ENCODE results near the gene FLOT1.
A peak's percentile ranks its signal among the peaks of the same experiment; 100 is the strongest.

FLOT1 gene

GRCh38 chr6:30738532-30738931 lies 4.0 kb downstream of the FLOT1 start:
- Histone ChIP-seq H3K36me3 (ENCODE audit: control insufficient read depth, insufficient read depth, low read length) (peaks cover 12% of the 10 kb centered on the region), H3K4me3 (replicated peaks; ENCODE audit: low read depth, low read length) (no peak overlapping the region), H3K27me3 (replicated peaks; ENCODE audit: control insufficient read depth, insufficient read depth, low read length) (no peaks in the 10 kb centered on the region)
- no peak for DNase-seq (ENCODE audit: extremely low read depth, insufficient read length)
- TF ChIP-seq CTCF (IDR thresholded peaks at IDR 0.05; ENCODE audit: insufficient read depth, low read length, poor library complexity, severe bottlenecking) = no peak

- no peak for TF ChIP-seq CTCF (IDR thresholded peaks at IDR 0.05; ENCODE audit: insufficient read depth, low read length, poor library complexity, severe bottlenecking)
- Histone ChIP-seq H3K4me3 (replicated peaks; ENCODE audit: low read depth, low read length) (no peak overlapping the region), H3K27me3 (replicated peaks; ENCODE audit: control insufficient read depth, insufficient read depth, low read length) (no peaks in the 10 kb centered on the region), H3K36me3 (ENCODE audit: control insufficient read depth, insufficient read depth, low read length) (peaks cover 14% of the 10 kb centered on the region)
- DNase-seq (ENCODE audit: extremely low read depth, insufficient read length) = peak; percentile 65
Observed at GRCh38 chr6:30735668-30736314, 6.7 kb downstream of the FLOT1 start.

- no peak for DNase-seq (ENCODE audit: extremely low read depth, insufficient read length)
- no peak for TF ChIP-seq CTCF (IDR thresholded peaks at IDR 0.05; ENCODE audit: insufficient read depth, low read length, poor library complexity, severe bottlenecking)
- H3K4me3 ChIP-seq (replicated peaks; ENCODE audit: low read depth, low read length) = no peak overlapping the region
- no peaks in the 10 kb centered on the region for H3K27me3 ChIP-seq (replicated peaks; ENCODE audit: control insufficient read depth, insufficient read depth, low read length)
- peaks cover 14% of the 10 kb centered on the region for H3K36me3 ChIP-seq (ENCODE audit: control insufficient read depth, insufficient read depth, low read length)
Observed at GRCh38 chr6:30732237-30732943, 10.1 kb downstream of the FLOT1 start.

- peak; percentile 87 for DNase-seq (ENCODE audit: extremely low read depth, insufficient read length)
- Histone ChIP-seq H3K36me3 (ENCODE audit: control insufficient read depth, insufficient read depth, low read length) (peaks cover 17% of the 10 kb centered on the region), H3K27me3 (replicated peaks; ENCODE audit: control insufficient read depth, insufficient read depth, low read length) (no peaks in the 10 kb centered on the region), H3K4me3 (replicated peaks; ENCODE audit: low read depth, low read length) (no peak overlapping the region)
- peak; percentile 88 for TF ChIP-seq CTCF (IDR thresholded peaks at IDR 0.05; ENCODE audit: insufficient read depth, low read length, poor library complexity, severe bottlenecking)
Observed at GRCh38 chr6:30730601-30731435, 11.7 kb downstream of the FLOT1 start.

- no peak for DNase-seq (ENCODE audit: extremely low read depth, insufficient read length)
- Histone ChIP-seq H3K36me3 (ENCODE audit: control insufficient read depth, insufficient read depth, low read length) (peaks cover 36% of the 10 kb centered on the region), H3K4me3 (replicated peaks; ENCODE audit: low read depth, low read length) (no peak overlapping the region), H3K27me3 (replicated peaks; ENCODE audit: control insufficient read depth, insufficient read depth, low read length) (no peaks in the 10 kb centered on the region)
- no peak for TF ChIP-seq CTCF (IDR thresholded peaks at IDR 0.05; ENCODE audit: insufficient read depth, low read length, poor library complexity, severe bottlenecking)
Observed at GRCh38 chr6:30727920-30728553, 14.4 kb downstream of the FLOT1 start.

Data from GM06990 (cell line).